Raji (cell line): Measurements from ENCODE around the gene C19orf12.

ENCODE experiments used
- POLR2A ChIP-seq: IDR thresholded peaks from 2 replicates; pipeline ENCODE4 v1.6.1; 2011; ENCODE audit warnings: low read depth, low read length, control low read depth; ENCODE audit not compliant: insufficient read depth

Gene C19orf12

DNA sequence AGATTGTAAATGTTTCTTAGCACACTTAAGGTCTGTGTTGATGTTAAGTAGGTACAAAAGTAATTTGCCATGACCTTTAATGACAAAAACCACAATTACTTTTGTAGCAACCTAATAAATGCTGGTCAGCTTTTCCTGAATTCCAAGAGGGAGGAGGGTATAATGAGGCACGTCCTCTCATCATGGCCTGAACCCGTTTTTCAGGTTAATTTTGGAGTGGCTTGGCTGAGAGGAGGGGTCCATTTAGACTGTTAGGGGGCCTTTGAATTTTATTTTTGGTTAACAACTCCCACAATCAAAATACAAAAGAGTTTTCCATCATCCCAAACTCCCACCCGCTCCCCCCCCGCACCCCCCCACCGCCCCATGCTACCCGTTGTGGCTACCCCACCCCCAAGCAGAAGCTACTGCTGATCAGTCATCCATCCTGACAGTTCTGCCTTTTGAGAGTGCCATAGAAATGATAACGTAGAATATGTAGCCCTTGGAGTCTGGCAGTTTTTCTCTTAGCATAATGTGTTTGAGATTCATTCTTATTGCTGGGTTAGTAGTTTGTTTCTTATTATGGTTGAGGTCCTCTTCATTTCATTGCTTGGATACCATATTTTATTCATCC is 64.2 kb downstream of the C19orf12 start:
- TF ChIP-seq POLR2A: no peak
